Activated CD8-positive, alpha-beta memory T cell treated with anti-CD3 and anti-CD28 coated beads, Interleukin-2, amount 50 U/mL, for 1 hour (primary cell): ENCODE measurements around the gene RHBDL3.
"Not testable (repeated sequence)": the region's sequence is repeated elsewhere in the genome, so short reads cannot be mapped to it uniquely, and the experiment has no call there.

Experiments
- DNase-seq: peaks from one replicate; pipeline ENCODE4 v3.0.0-alpha.2; 2020; ENCODE audit errors: extremely low read depth

The RHBDL3 gene

DNA sequence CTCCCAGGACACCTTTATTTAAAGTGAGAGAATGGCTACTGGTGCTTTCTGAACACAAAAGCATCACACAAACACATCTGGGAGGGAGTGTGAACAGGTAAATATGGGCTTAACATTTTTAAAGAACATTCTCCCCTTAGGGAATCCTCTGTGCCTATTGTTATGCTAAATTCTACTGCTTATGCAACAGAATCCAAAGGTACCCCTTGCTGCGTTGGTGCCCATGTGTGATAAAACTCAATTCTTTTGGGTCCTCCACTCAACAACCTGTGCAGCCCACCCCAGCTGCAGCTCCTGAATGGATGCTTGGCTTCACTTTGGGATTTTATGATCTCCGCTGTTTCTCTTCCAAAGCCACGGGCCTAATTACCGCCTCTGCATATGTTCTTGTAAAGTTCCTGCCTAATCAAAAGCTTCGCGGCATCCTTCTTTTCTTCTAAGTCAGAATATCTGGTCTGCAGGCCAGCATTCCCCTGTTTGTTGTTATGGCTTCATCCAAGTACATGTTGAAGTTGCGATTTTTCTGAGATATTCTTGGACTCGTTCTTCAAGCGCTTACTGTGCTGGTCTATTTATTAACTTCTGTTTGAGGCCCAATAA lies 23.9 kb downstream of the RHBDL3 start:
- DNase-seq = no peak

DNA sequence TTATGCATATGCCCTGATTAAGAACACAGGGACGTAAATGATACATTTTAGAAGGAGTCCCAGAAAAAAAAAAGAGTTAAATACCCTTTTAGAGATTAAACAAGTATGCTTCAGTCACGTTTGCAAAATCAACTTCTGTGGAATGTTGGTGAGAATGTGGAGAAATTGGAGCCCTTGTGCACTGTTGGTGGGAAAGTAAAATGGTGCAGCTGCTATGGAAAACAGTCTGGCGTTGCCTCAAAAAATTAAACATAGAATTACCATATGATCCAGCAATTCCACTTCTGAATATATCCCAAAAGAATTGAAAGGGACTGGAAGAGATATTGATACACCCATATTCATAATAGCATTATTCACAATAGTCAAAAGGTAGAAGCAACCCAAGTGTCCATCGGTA lies 26.5 kb downstream of the RHBDL3 start:
- no peak for DNase-seq

DNA sequence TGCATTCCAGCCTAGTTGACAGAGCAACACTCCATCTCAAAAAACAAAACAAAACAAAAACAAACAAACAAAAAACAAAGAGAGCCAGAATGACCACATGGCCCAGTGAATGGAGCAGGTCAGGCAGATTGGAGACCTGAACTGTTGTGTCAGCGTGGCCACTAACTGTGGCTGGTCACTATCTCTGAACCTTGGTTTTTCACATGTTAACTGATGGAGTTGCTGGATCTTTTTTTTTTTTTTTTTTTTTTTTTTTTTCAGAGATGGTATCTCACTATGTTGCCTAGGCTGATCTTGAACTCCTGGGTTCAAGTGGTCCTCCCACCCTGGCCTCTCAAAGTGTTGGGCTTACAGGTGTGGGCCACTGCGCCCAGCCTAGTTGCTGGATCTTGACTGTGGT lies 31.8 kb downstream of the RHBDL3 start:
- DNase-seq = no peak

DNA sequence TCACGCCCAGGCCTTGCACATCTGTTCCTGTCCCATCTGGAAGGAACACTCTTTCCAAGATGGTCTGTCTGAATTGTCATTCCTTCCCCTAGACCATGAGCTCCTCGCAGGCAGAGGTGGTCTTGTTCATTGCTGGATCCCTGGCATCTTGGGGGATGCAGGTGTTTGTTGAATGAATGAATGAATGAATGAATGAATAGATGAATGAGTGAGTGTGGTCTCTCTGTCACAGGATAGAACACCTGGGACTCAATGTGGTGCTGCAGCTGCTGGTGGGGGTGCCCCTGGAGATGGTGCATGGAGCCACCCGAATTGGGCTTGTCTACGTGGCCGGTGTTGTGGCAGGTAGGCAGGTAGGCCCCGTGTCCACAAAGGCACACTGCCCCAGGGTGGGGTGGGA lies 32.2 kb downstream of the RHBDL3 start:
- DNase-seq = no peak

DNA sequence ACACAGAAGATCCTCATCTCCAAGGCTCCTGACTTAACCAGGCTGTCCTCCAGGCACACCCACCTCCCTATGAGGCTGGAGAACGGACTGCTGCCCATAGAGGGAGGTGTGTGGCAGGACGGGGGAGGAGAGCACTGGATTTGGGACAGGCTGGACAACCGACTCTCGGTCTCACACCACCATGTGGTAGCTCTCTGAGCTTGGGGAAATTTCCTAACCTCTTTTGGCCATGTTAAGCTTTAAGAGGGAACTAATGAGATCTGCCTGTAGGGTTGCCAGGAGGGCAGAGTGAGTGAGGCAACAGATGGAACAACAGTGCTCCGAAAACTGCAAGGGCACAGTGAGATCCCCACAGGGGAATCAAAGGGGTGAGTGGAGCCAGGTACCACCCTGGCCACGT lies 32.7 kb downstream of the RHBDL3 start:
- DNase-seq = no peak

DNA sequence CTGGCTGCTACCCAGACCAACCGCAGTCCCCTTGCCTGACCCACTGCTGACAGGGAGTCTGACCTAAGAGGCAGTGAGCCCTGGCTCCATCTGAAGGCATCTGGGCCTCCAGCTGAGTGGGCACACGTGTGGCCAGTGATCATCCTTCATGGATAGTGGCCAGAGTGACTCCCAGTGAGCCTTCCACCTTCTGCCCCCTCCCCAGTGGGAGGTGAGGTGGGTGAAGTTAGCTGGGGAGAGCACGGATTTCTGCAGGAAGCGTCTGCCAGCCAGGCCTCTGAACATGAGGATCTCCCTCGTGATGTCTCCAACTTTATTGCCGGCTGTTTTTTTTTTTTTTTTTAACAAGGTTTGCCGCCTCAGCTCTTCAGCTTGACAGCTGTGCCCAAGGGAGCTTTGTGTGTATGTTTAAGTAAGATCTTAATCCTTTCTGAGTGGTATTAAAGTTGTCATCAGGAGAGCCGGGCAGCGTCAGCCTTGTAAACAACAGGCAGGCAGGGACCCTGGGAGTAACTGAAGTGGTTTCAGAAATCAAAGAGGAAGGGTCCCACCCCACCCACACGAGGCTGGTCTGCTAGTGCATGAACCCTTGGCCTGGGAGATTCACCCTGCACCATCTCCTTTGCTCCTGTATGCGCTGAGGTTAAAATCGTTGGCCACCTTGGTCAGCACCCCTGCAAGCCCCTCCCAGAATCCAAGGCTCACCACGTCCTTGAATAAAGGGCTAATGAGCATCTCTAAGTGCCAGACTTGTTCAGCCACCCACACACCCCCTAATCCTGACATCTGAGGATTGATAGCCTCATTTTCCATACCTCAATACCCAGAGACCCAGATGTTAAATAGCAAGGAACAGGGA lies 33.3 kb downstream of the RHBDL3 start:
- no peak for DNase-seq

DNA sequence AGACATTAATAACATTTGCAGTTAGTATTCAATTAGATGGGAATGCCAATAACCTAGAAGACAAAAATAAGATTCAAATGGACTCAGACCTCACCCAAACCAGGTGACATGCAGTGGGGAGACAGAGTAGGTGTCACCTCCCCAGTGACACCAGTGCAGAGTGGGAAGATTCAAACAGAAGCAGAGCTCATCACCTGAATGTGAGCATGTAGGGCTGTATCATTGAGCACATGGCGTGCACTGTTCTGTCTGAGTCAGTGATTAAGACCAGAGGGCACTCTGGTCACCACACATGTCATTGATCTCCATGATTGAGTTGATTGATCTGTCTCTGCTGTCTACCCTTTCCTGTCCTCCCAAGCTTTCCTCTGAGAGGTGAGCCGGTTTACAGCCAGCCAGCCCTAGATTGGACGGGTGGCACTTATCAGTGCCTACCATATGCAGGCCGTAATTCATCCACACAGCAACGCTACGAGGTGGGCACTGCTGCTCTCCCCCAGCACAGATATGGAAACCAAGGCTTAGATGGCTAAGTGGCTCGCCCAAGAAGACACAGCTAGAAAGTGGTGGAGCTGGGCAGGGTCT lies 34.0 kb downstream of the RHBDL3 start:
- no peak for DNase-seq

DNA sequence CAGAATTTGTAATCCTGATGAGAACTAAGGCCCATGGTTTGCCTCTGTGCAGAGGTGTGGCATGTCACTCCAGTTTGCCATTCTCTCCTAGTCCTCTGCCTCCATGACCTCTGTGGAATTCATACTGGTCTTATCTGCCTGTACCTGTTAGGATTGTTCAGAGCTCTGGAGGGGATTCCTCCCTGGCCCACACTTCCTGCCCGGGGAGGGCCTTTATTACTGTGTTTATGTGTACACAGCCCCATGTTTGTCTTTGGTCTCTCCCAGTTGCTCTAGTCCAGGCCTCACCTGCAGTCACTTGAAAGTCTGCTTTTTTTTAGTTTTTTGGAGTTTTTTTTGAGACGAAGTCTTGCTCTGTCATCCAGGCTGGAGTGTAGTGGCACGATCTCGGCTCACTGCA lies 36.4 kb downstream of the RHBDL3 start:
- DNase-seq = no peak

DNA sequence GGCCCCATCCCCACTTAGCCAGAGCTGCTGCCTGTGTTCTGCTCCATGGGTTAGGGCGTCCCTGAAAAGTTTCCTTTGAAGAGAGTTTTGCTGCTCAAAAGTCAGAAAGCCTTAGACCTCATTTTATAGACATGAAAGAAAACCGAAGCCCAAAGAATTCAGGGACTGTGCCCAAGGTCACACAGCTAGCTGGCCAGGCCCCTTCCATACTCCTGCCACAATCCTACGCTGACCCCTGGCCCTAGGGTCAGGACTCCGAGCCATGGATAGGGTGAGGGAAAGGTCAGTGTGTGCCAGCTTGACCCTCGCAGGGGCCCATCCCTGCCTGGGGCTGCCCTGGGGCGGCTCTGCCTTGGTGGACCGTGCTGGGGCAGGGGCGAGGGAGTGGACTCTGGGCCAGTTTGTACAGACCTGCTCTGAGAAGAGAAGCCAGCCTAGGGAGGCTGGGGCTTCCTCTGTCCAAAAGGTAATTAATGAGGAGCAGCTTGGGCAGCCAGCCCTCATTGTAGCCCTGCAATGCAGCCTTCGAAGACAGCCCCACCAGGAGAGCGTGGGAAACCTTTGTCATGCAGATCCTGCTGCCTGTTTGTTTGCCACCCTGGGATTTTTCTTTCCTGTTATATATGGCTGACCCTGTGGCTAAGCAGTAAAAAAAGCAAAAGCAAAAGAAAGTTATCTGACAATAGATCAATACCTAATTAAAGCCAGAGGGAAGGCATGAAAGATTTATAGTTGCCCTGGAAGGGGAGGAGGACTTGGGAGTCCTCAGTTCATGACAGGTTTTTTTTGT lies 37.4 kb downstream of the RHBDL3 start:
- no peak for DNase-seq

DNA sequence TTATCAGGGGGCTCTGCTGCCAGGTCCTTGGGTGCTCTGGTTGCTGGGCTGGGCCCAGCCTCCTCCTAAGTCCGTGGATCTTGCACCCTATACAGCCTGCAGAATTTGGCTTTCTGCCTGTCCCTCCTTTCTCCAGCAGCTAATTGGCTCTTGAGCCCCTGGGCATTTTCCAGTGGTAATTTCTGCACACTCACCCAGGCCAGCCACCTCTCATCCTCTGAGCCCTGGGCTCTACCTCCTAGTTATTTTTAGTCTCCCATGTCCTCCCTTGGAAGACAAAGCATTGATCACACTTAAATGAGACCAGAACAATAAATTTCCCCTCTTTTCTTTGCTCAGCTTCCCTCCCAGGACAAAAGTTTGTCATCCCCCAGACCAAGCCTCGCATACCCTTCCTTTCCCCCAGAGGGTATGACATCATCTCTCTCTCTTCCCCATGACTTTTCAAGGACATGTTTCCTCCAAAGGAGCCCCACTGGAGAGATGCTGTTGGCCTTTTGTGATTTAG lies 38.2 kb downstream of the RHBDL3 start:
- no peak for DNase-seq

DNA sequence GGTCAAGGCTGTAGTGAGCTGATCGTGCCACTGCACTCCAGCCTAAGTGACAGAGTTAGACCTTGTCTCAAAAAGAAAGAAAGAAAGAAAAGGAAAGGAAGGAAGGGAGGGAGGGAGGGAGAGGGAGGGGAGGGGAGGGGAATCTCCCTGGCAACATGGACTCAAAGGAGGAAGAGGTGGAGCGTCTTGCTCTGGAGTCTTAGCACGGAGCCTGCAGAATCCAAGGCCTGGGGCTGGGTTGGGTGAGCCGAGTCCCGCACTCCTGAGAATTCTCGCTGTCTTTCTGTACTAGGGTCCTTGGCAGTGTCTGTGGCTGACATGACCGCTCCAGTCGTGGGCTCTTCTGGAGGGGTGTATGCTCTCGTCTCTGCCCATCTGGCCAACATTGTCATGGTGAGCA lies 39.4 kb downstream of the RHBDL3 start:
- DNase-seq = no peak

DNA sequence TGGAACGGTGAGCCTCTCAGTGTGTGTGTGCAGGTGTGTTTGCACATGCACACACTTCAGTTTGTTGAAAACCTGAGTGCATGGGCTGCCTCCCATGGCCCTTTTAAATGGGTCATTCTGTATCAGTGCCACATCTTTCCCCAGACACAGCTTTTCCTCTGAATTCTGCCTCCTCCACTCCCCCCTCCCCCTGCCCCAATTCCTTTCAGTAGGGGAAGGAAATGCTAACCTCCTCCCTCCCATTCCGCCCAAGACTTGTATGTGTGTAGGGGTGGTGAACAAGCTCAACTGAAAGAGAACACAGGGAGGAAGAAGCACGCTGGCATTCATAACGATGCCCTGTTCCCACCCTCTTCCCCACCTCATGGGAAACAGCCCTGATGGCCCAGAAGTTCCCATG lies 42.0 kb downstream of the RHBDL3 start:
- DNase-seq = no peak

DNA sequence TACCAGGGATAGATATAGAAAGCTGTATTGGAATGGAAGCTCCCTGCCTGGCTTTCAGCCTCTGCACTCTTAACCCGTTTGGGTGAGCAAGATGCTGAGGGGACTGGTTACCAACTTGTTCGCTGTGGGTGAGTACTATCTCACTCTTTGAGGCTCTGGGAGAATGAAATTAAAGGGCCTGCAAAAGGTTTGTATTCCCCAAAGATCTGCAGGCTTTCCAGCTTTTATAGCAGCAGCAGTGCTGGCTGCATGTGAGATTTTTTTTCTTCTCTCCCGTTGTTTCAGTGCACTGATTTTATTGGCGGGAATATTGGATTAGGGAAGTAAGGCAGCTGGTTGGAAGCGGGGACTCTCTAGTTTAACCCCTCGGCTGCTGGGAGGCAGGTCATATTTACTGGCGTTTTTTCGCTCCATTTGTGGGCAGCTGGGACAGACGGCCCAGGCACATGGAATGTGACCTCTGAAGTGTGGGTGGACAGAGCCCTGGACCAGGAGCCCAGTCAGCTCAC lies 45.5 kb downstream of the RHBDL3 start:
- DNase-seq = no peak

DNA sequence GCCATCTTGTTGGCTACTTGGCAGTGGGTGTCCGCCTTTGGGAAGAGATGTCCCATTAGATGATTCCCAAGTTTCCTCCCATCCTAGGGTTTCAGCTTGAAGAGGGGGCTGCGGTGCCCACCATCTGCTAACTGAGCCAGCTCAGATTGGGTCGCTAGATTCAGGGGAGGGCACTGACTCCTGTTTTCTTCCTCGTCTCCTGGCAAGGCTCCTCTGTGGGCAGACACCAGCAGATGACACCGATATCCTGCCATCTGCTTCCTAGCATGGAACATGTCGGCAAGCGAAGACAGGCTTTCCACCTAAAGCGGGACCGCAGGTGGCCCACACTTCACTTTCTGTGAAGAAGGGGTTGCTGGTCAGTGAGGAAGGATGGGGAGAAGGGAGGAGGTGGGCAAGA lies 49.0 kb downstream of the RHBDL3 start:
- DNase-seq = no peak

DNA sequence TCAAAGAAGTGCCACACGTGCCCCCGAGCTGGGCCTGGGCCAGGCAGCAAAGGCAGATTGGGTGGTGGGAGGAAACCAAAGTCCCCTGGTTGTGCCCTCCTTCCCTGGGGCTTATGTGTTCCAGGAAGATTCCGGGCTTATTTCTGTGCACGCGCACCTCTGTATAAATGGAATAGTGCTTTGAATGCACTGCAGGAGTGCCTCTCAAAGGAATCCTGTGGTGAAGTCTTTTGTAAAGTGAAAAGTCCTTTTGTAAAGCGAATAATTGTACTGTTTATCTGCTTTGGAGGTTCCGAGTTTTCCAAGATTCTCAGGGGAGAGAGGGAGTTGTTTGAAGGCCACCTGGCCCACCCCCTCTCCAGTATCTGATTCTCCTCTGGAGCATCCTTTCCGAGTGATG lies 49.5 kb downstream of the RHBDL3 start:
- DNase-seq = no peak

DNA sequence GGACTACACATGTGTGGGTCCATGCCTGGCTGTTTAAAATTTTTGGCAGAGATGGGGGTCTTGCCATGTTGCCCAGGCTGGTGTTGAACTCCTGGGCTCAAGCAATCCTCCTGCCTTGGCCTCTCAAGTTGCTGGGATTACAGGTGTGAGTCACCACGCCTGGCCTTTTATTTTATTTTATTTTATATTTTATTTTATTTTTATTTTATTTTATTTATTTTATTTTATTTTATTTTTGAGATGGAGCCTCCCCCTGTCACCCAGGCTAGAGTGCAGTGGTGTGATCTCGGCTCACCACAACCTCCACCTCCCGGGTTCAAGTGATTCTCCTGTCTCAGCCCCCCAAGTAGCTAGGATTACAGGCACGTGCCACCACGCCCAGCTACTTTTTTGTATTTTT lies 51.0 kb downstream of the RHBDL3 start:
- DNase-seq = not testable (repeated sequence)

DNA sequence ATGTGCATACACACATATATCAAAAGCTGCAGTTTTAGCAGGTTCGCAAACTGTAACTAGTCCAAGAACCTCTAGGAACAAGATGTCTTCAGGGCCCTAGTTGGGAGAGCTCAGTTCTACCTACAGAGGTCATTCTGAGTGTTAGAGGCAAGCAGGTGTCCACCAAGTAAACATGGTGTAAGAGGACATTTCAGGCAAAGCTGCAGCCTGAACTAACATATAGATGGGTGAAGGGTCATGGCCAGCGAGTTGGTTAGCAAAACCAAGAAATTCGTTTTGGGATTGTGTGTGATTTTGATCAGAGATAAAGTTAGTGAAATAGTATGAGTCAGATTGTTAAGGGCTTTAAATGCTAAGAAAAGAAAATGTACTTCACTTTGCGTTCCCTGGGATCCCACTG lies 51.7 kb downstream of the RHBDL3 start:
- no peak for DNase-seq

DNA sequence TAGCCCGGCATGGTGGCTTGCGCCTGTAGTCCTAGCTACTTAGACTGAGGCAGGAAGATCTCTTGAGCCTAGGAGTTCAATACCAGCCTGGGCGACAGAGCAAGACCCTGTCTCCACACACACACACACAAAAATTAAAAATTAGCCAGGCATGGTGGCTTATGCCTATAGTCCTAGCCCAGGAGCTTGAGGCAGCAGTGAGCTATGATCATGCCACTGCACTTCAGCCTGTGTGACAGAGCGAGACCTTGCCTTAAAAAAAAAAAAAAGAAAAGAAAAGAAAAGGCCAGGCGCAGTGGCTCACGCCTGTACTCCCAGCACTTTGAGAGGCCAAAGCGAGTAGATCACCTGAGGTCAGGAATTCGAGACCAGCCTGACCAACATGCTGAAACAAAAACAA lies 52.4 kb downstream of the RHBDL3 start:
- no peak for DNase-seq

DNA sequence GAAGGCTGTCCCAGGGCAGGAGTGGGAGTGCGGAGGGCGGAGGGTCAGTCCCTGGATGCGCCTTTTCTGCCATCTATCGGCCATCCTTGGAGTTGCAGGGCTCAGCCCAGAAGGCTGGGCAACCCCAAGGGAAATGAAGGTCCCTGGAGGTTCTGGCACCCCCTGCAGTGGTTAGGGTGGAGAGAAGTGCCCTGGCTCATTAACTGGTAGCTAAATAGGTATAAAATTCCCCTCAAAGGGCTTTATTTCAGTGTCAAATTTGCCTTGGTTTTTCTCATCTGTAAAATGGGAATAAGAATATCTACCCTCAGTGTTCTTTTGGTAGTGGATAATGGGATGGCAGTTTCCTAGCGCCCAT lies 53.9 kb downstream of the RHBDL3 start:
- DNase-seq = peak; percentile 17

DNA sequence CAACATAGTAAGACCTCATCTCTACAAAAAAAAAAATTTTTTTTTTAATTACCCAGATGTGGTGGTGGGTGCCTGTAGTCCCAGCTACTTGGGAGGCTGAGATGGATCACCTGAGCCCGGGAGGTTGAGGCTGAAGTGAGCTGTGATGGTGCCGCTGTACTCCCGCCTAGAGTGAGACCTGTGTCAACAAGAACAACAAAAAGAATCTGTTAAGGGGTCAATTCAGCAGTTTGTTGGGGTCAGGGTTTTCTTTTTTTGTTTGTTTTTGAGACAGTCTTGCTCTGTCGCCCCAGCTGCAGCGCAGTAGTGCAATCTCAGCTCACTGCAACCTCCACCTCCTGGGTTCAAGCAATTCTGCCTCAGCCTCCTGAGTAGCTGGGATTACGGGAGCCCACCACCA lies 54.4 kb downstream of the RHBDL3 start:
- not testable (repeated sequence) for DNase-seq

DNA sequence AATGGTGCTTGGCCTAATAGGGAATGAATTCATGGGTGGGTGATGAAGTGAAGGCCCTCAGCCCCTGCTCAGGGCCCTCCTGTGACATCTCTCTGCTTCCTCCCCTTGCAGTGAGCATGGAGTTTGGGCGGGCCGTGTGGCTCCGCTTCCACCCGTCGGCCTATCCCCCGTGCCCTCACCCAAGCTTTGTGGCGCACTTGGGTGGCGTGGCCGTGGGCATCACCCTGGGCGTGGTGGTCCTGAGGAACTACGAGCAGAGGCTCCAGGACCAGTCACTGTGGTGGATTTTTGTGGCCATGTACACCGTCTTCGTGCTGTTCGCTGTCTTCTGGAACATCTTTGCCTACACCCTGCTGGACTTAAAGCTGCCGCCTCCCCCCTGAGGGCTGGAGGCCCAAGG lies 55.2 kb downstream of the RHBDL3 start:
- no peak for DNase-seq

DNA sequence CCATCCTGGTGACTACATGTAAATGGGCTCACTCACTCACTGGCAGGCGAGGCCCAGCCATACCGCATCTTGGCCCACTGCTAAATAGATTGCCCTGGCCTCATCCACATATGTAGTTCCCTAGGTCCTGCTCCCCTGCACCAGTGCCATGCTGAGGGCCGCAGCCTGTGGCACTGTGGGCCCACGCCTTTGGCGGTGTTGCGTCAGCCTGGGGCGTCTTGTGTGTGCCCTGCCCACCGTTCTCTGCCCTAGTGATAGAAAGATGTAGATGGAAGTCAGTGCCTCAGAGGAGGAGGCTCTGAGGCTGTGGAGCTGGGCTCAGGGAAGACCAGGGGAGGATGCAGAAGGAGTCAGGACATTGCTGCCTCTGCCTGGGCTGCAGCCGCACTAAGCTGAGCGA lies 57.4 kb downstream of the RHBDL3 start:
- no peak for DNase-seq
